T-helper 22 cell (primary cell): ENCODE results near the gene POLR3E.
A peak's percentile ranks its signal among the peaks of the same experiment; 100 is the strongest.

Experiments used
- DNase-seq: peaks from one replicate; pipeline ENCODE4 v3.0.0-alpha.2; 2020; ENCODE audit warnings: low read depth

Gene POLR3E

GRCh38 chr16:22297114-22297870, at the start of gene POLR3E:
Gene POLR3E (plus strand): TSS chr16:22297409. CDS start chr16:22302969, 5,560 bp downstream.
- peak; percentile 97 for DNase-seq

GRCh38 chr16:22250522-22250921, 46.7 kb upstream of the POLR3E start:
- no peak for DNase-seq

GRCh38 chr16:22252317-22252716, 44.9 kb upstream of the POLR3E start:
- no peak for DNase-seq

GRCh38 chr16:22253272-22253671, 43.9 kb upstream of the POLR3E start:
- no peak for DNase-seq

GRCh38 chr16:22255335-22255734, 41.9 kb upstream of the POLR3E start:
- DNase-seq: no peak

GRCh38 chr16:22257440-22257839, 39.8 kb upstream of the POLR3E start:
- no peak for DNase-seq

- no peak for DNase-seq
Observed at GRCh38 chr16:22260490-22260889, 36.7 kb upstream of the POLR3E start.

- no peak for DNase-seq
Observed at GRCh38 chr16:22262460-22262859, 34.7 kb upstream of the POLR3E start.

GRCh38 chr16:22264786-22265185, 32.4 kb upstream of the POLR3E start:
- DNase-seq: no peak

GRCh38 chr16:22265351-22265750, 31.9 kb upstream of the POLR3E start:
- no peak for DNase-seq

GRCh38 chr16:22266546-22266945, 30.7 kb upstream of the POLR3E start:
- no peak for DNase-seq

- no peak for DNase-seq
Observed at GRCh38 chr16:22267764-22268163, 29.4 kb upstream of the POLR3E start.

- no peak for DNase-seq
Observed at GRCh38 chr16:22270525-22270924, 26.7 kb upstream of the POLR3E start.

- DNase-seq: no peak
Observed at GRCh38 chr16:22272870-22273650, 24.1 kb upstream of the POLR3E start.

GRCh38 chr16:22274916-22275315, 22.3 kb upstream of the POLR3E start:
- DNase-seq: no peak

- DNase-seq: no peak
Observed at GRCh38 chr16:22278441-22279230, 18.6 kb upstream of the POLR3E start.

GRCh38 chr16:22282254-22282892, 14.8 kb upstream of the POLR3E start:
- no peak for DNase-seq

- no peak for DNase-seq
Observed at GRCh38 chr16:22284637-22285036, 12.6 kb upstream of the POLR3E start.

GRCh38 chr16:22285080-22285479, 12.1 kb upstream of the POLR3E start:
- DNase-seq: no peak

GRCh38 chr16:22291020-22291419, 6.2 kb upstream of the POLR3E start:
- DNase-seq: no peak

- no peak for DNase-seq
Observed at GRCh38 chr16:22291860-22292318, 5.3 kb upstream of the POLR3E start.

- DNase-seq: no peak
Observed at GRCh38 chr16:22292320-22292719, 4.9 kb upstream of the POLR3E start.
